OCI-LY3 (cell line): ENCODE data around the gene SMAD7.

Source experiments
- H2AFZ ChIP-seq: fragments of 200-600, 300-600 bp; shearing (Covaris generic); 2 replicates; pipeline ENCODE4 v1.6.0; 2014; ENCODE audit warnings: antibody characterized with exemption, low read depth, low read length
- H3K27ac ChIP-seq: fragments of 200-600, 300-600 bp; sonication (generic); 2 replicates; pipeline ENCODE4 v1.5.1; 2014; ENCODE audit warnings: mild to moderate bottlenecking, low read length, moderate library complexity, mixed read lengths
- H3K27me3 ChIP-seq: fragments of 200-600, 300-600 bp; sonication (generic); 2 replicates; pipeline ENCODE4 v1.6.1; 2014; ENCODE audit warnings: low read depth, low read length, mixed read lengths
- H3K36me3 ChIP-seq: fragments of 200-600, 300-600 bp; sonication (generic); replicated peaks from 2 replicates; pipeline ENCODE3; 2014; ENCODE audit warnings: low read depth, low read length, mixed read lengths
- H3K4me1 ChIP-seq: fragments of 300-600, 200-600 bp; sonication (generic); 2 replicates; pipeline ENCODE4 v1.6.1; 2014; ENCODE audit warnings: low read length, mixed read lengths
- H3K4me2 ChIP-seq: fragments of 200-600, 300-600 bp; sonication (generic); 2 replicates; pipeline ENCODE4 v1.6.1; 2014; ENCODE audit warnings: low read length, mixed read lengths
- H3K4me3 ChIP-seq: fragments of 300-600, 200-600 bp; sonication (generic); 2 replicates; pipeline ENCODE4 v1.5.1; 2014; ENCODE audit warnings: antibody characterized with exemption, mild to moderate bottlenecking, low read length, moderate library complexity
- H3K79me2 ChIP-seq: fragments of 300-600, 200-600 bp; shearing (Covaris generic); 2 replicates; pipeline ENCODE4 v1.6.1; 2014; ENCODE audit warnings: mild to moderate bottlenecking, low read length, mixed read lengths
- H3K9ac ChIP-seq: fragments of 300-600, 200-600 bp; shearing (Covaris generic); 2 replicates; pipeline ENCODE4 v1.6.0; 2014; ENCODE audit warnings: mild to moderate bottlenecking, low read length, moderate library complexity
- H3K9me3 ChIP-seq: fragments of 200-600, 300-600 bp; shearing (Covaris generic); 2 replicates; pipeline ENCODE4 v1.6.1; 2014; ENCODE audit warnings: low read length, mixed read lengths; ENCODE audit not compliant: insufficient read depth
- H4K20me1 ChIP-seq: fragments of 200-600, 300-600 bp; sonication (generic); 2 replicates; pipeline ENCODE4 v1.6.1; 2016; ENCODE audit warnings: low read length, mixed read lengths; ENCODE audit not compliant: insufficient read depth
- EZH2phosphoT487 ChIP-seq: fragments of 200-600 bp; shearing (Covaris generic); IDR thresholded peaks from 2 replicates; pipeline ENCODE4 v1.6.1; 2018; ENCODE audit warnings: antibody characterized with exemption, mixed run types, low read depth
- TF ChIP-seq, protein P1 (sequence below): fragments of 200-600, 300-600 bp; sonication (generic); IDR thresholded peaks from 2 replicates; pipeline ENCODE4 v1.5.1; 2014; ENCODE audit warnings: antibody characterized with exemption, low read length, low read depth

The SMAD7 gene

DNA sequence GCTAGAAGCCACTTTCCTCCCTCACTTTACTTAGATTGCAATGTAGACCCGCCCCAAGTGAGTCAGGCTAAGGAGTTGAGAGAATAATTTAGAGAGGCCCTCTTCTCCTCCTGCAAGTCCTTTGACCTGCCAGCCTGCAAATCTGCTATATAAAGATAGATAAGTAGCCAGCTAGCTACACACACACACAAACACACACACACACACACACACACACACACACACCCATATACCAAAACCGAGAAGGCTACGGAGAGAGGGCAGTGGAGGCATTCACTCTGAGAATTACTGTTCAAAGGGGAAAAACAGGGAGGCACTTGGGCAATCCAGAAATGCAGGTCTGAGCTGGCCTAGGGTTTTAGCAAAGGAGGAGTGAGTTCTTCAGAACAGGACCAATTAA lies 23.0 kb upstream of the SMAD7 start:
- Histone ChIP-seq H3K4me3 (no peak overlapping the region), H3K27me3 (peaks cover 42% of the 10 kb centered on the region), H3K9ac (no peak overlapping the region), H3K4me2 (no peak overlapping the region), H3K27ac (no peak overlapping the region), H2AFZ (no peak overlapping the region), H3K79me2 (no peaks in the 10 kb centered on the region), H4K20me1 (no peaks in the 10 kb centered on the region), H3K36me3 (no peaks in the 10 kb centered on the region), H3K4me1 (peaks cover 3% of the 10 kb centered on the region; the same call in 1 of the 2 replicates), H3K9me3 (no peaks in the 10 kb centered on the region)
- TF ChIP-seq, protein P1, sequence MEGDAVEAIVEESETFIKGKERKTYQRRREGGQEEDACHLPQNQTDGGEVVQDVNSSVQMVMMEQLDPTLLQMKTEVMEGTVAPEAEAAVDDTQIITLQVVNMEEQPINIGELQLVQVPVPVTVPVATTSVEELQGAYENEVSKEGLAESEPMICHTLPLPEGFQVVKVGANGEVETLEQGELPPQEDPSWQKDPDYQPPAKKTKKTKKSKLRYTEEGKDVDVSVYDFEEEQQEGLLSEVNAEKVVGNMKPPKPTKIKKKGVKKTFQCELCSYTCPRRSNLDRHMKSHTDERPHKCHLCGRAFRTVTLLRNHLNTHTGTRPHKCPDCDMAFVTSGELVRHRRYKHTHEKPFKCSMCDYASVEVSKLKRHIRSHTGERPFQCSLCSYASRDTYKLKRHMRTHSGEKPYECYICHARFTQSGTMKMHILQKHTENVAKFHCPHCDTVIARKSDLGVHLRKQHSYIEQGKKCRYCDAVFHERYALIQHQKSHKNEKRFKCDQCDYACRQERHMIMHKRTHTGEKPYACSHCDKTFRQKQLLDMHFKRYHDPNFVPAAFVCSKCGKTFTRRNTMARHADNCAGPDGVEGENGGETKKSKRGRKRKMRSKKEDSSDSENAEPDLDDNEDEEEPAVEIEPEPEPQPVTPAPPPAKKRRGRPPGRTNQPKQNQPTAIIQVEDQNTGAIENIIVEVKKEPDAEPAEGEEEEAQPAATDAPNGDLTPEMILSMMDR, result no peak
- no peak for TF ChIP-seq EZH2phosphoT487

DNA sequence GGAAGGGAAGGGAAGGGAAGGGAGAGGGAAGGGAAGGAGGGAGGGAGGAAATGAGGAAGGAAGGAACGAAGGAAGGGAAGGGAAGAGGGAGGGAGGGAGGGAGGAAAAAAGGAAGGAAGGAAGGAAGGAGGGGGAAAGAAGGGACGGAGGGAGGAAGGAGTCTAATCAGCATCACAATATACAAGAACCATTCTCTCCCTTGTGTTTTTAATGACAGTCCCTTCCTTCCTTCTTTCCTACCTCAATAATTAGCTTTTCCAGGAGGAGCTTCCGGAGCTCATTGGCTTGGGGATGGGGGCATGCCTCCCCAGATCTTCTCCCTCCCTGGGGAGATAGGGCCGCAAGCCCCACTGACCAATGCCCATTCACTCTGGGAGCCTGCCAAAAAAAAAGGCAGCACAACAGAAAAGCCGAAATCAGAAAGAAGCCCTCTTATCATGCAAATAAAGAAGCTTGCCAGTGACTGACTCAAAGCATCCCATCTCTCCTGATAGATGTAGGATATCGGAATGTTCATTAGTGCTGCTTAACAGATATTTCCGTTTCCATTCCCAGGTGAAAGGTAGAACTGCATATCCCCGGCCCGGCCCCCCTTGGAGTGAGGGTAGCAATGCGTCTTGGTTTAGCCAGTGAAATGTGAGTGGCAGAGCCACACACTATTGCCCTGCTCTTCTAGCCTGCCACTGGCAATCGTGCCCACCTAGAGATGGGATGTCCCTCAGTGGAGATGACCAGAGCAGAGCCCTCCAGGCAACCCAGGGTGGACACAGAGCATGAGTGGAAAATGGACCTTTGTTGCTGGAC lies 17.8 kb upstream of the SMAD7 start:
- H3K4me1 ChIP-seq, result no peaks in the 10 kb centered on the region
- TF ChIP-seq EZH2phosphoT487, result no peak
- TF ChIP-seq, protein P1, result no peak
- no peak overlapping the region for H3K27ac ChIP-seq
- peaks cover 44% of the 10 kb centered on the region for H3K27me3 ChIP-seq
- H3K4me3 ChIP-seq, result no peak overlapping the region
- no peaks in the 10 kb centered on the region for H3K9me3 ChIP-seq
- H4K20me1 ChIP-seq, result no peaks in the 10 kb centered on the region
- H2AFZ ChIP-seq, result no peak overlapping the region
- no peaks in the 10 kb centered on the region for H3K36me3 ChIP-seq
- no peaks in the 10 kb centered on the region for H3K79me2 ChIP-seq
- H3K4me2 ChIP-seq, result no peak overlapping the region
- no peak overlapping the region for H3K9ac ChIP-seq

DNA sequence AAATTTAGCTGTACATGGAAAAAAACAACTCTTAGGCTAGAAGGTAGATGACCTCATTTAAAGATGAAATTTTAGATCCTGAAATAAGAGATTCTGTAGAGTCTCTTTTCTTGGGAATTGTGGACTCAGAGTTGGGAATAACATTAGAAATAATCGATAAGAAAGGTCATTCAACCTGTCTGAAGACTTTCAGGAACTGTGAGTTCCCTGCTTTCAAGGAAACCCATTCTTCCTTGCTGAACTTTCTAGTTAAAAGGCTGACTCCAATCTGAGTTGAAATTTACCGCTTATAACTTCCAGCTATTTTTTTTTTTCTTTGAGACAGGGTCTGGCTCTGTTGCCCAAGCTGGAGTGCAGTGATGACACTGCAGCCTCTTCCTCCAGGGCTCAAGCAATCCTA lies 16.8 kb upstream of the SMAD7 start:
- Histone ChIP-seq H3K27me3 (peaks cover 54% of the 10 kb centered on the region), H3K36me3 (no peaks in the 10 kb centered on the region), H3K27ac (no peak overlapping the region), H3K4me1 (no peaks in the 10 kb centered on the region), H3K79me2 (no peaks in the 10 kb centered on the region), H3K9me3 (no peaks in the 10 kb centered on the region), H3K9ac (no peak overlapping the region), H4K20me1 (no peaks in the 10 kb centered on the region), H3K4me2 (no peak overlapping the region), H2AFZ (no peak overlapping the region), H3K4me3 (no peak overlapping the region)
- TF ChIP-seq EZH2phosphoT487, result no peak
- TF ChIP-seq, protein P1, result no peak

DNA sequence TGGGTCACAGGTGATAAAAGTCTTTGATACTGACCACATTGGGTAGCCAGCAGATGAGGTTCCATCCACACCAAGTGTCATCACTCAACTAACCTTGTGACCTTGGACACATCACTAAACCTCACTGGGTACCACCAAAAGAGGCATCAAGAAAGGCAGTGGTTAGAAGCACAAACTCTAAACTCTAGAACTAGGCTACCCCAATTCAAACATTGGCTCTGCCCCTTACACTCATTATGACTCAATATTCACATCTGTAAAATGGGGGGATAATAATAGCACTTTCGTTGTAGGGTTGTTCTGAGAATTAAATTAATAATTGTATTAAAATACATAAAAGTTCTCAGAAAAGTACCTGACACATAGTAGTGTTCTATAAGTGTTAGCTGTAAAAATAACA lies 15.8 kb upstream of the SMAD7 start:
- Histone ChIP-seq H3K4me2 (no peak overlapping the region), H3K27ac (no peak overlapping the region), H3K79me2 (no peaks in the 10 kb centered on the region), H3K4me1 (no peaks in the 10 kb centered on the region), H3K36me3 (no peaks in the 10 kb centered on the region), H3K4me3 (no peak overlapping the region), H3K9me3 (no peaks in the 10 kb centered on the region), H3K9ac (no peak overlapping the region), H4K20me1 (no peaks in the 10 kb centered on the region), H3K27me3 (peaks cover 57% of the 10 kb centered on the region), H2AFZ (no peak overlapping the region)
- TF ChIP-seq, protein P1, result no peak
- TF ChIP-seq EZH2phosphoT487, result no peak
